BJ (cell line): ENCODE measurements around the gene U2SURP. TPM values are rescaled to one million over a fixed set of nuclear protein-coding genes. Genes with fewer than 3 reads are reported as not detected.
"Not testable (repeated sequence)": the region's sequence is repeated elsewhere in the genome, so short reads cannot be mapped to it uniquely, and the experiment has no call there.

Experiments used
- CTCF ChIA-PET: fragments of 350-600 bp; formaldehyde crosslinking; extraction: SDS; loops from one replicate; lab custom pipeline; 2021; ENCODE audit warnings: antibody characterized with exemption, inconsistent platforms; lab: Yijun Ruan, JAX
- POLR2A ChIA-PET: fragments of 300-600 bp; sonication (Branson Sonifier 250); formaldehyde crosslinking; extraction: SDS; loops from one replicate; lab custom pipeline; 2021; ENCODE audit warnings: antibody characterized with exemption; lab: Charles Lee
- DNase-seq: peaks from one replicate; pipeline ENCODE4 v3.0.0-alpha.2; 2011; ENCODE audit warnings: low read depth
- H3K27me3 ChIP-seq: 2 replicates; pipeline ENCODE4 v1.6.0; 2011; ENCODE audit warnings: low read length; ENCODE audit not compliant: control insufficient read depth, insufficient read depth
- H3K36me3 ChIP-seq: 2 replicates; pipeline ENCODE4 v1.5.1; 2011; ENCODE audit warnings: low read length; ENCODE audit not compliant: control insufficient read depth, insufficient read depth
- H3K4me3 ChIP-seq: 2 replicates; pipeline ENCODE4 v1.5.1; 2011; ENCODE audit warnings: low read depth, mild to moderate bottlenecking, control low read depth, low read length
- CTCF ChIP-seq: IDR thresholded peaks from 2 replicates; pipeline ENCODE4 v1.5.1; 2011; ENCODE audit warnings: low read depth, mild to moderate bottlenecking, control low read depth, inconsistent platforms, low read length, moderate library complexity; ENCODE audit not compliant: insufficient read depth
- polyA plus RNA-seq: library from polyadenylated mRNA; depleted of rRNA; stranded (reverse); fragments of >200 nt; gene quantifications from 2 replicates; pipeline ENCODE4 v1.2.3, GENCODE V29; 2011

The U2SURP gene
- polyA plus RNA-seq, 1 experiment, result 22.6 TPM

DNA sequence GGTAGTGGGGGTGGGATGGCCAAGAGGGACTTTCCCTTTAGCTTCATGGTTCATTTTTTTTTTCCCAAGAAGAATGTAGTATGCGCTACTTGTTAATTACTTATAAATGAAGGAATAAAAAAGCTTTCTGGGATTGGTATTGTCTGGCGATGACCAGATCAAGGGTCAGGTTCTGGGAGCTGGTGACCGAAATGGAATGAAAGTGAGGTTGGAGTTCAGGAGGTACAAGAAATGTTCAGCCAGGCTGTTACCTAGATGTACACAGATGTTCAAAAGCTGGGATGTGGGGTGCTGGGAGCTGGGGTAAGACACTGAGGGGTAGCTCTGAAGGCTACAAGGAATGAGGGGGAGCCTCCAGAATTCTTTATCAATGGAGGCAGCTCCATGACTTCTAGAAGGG is 17.1 kb upstream of the U2SURP start:
- H3K27me3 ChIP-seq, result peaks cover 5% of the 10 kb centered on the region
- no peaks in the 10 kb centered on the region for H3K36me3 ChIP-seq
- ChIA-PET POLR2A (no interaction called here), CTCF (interaction anchor here (1.4 to 5.4 kb wide), 4 partner anchors 13 to 155 kb away, joined by 3 to 29 read pairs (median 3); no protein-coding TSS in a partner anchor)
- no peak for DNase-seq
- no peak for TF ChIP-seq CTCF
- H3K4me3 ChIP-seq, result no peak overlapping the region

DNA sequence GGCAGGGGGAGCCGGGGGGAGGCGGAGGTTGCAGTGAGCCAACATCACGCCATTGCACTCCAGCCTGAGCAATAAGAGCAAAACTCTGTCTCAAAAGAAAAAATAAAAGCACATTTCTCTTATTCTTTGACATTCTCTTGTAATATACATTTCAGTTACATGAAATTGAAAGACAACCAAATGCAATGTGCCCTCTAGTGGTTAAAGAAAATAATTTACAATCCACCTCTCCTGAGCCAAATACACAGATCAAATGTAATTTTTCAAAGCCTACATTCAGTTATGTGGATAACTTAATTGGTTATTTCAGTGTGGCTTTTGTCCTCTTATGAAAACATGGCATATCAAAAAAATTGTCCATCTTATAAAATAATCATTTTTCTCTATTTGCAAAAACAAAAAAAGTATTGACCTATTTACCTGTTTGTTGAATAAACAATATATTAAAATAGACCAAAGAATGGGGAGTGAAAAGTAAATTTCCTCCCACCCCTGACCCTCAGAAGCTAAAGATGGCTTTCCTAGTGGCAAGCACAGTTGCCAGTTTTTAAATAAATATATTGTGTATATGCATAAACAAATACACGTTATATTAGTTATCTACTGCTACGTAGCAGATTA is 14.2 kb upstream of the U2SURP start:
- Histone ChIP-seq H3K36me3 (no peaks in the 10 kb centered on the region), H3K27me3 (peaks cover 3% of the 10 kb centered on the region), H3K4me3 (no peak overlapping the region)
- CTCF ChIA-PET, result interaction anchor here (0.6 to 12.7 kb wide), 22 partner anchors 8 to 566 kb away, joined by 3 to 160 read pairs (median 4); partner anchors contain the start of gene U2SURP
- no peak for DNase-seq
- POLR2A ChIA-PET, result no interaction called here
- peak; percentile 59 for TF ChIP-seq CTCF

- POLR2A ChIA-PET, result no interaction called here
- CTCF ChIA-PET, result interaction anchor here (0.6 to 12.7 kb wide), 13 partner anchors 8 to 484 kb away, joined by 3 to 160 read pairs (median 4); partner anchors contain the start of gene U2SURP
- H3K27me3 ChIP-seq, result no peaks in the 10 kb centered on the region; the same call in 1 of the 2 replicates
- no peak overlapping the region for H3K4me3 ChIP-seq
- no peaks in the 10 kb centered on the region for H3K36me3 ChIP-seq
- no peak for TF ChIP-seq CTCF
- no peak for DNase-seq
These were observed 13.7 kb upstream of the U2SURP start for GRCh38 chr3:142987707-142988106.

GRCh38 chr3:142988221-142988620 is 13.1 kb upstream of the U2SURP start:
- H3K27me3 ChIP-seq, POLR2A ChIA-PET, H3K4me3 ChIP-seq, DNase-seq, H3K36me3 ChIP-seq: not testable (repeated sequence)
- CTCF ChIA-PET, result interaction anchor here (0.6 to 12.7 kb wide), 10 partner anchors 9 to 404 kb away, joined by 3 to 160 read pairs (median 4); no protein-coding TSS in a partner anchor

GRCh38 chr3:142988826-142989225 is 12.5 kb upstream of the U2SURP start:
- DNase-seq, POLR2A ChIA-PET, H3K36me3 ChIP-seq, H3K4me3 ChIP-seq, H3K27me3 ChIP-seq: not testable (repeated sequence)
- CTCF ChIA-PET, result interaction anchor here (1.0 to 12.7 kb wide), 2 partner anchors 11 to 159 kb away, joined by 3 to 160 read pairs; no protein-coding TSS in a partner anchor

GRCh38 chr3:142990721-142991120 is 10.6 kb upstream of the U2SURP start:
- no peaks in the 10 kb centered on the region for H3K36me3 ChIP-seq
- no peak for DNase-seq
- no peak overlapping the region for H3K4me3 ChIP-seq
- POLR2A ChIA-PET, result no interaction called here
- H3K27me3 ChIP-seq, result no peaks in the 10 kb centered on the region; the same call in 1 of the 2 replicates
- CTCF ChIA-PET, result interaction anchor here (0.6 to 12.7 kb wide), 6 partner anchors 16 to 653 kb away, joined by 3 to 160 read pairs (median 3); no protein-coding TSS in a partner anchor
- TF ChIP-seq CTCF, result no peak
